H9 (cell line): ENCODE measurements around the gene CENPO. TPM values are rescaled to one million over a fixed set of nuclear protein-coding genes. Genes with fewer than 3 reads are reported as not detected.

Experiments
- DNase-seq: peaks from one replicate; pipeline ENCODE4 v3.0.0-alpha.2; 2017
- H2AFZ ChIP-seq: one replicate; pipeline ENCODE4 v1.6.1; 2013; ENCODE audit warnings: mild to moderate bottlenecking, low read length, control low read depth, moderate library complexity
- H2AK5ac ChIP-seq: 2 replicates; pipeline ENCODE4 v1.6.1; 2013; ENCODE audit warnings: low read length, control low read depth, mixed read lengths; ENCODE audit not compliant: insufficient read length
- H2BK120ac ChIP-seq: one replicate; pipeline ENCODE4 v1.6.1; 2013; ENCODE audit warnings: low read depth, mild to moderate bottlenecking, low read length, control low read depth, inconsistent platforms; ENCODE audit not compliant: poor library complexity, severe bottlenecking
- H2BK12ac ChIP-seq: 2 replicates; pipeline ENCODE4 v1.6.1; 2013; ENCODE audit warnings: low read length, control low read depth, mixed read lengths, low read depth; ENCODE audit not compliant: insufficient read length
- H2BK15ac ChIP-seq: 2 replicates; pipeline ENCODE4 v1.6.1; 2013; ENCODE audit warnings: low read depth, low read length, control low read depth
- H2BK20ac ChIP-seq: one replicate; pipeline ENCODE4 v1.6.1; 2013; ENCODE audit warnings: low read depth, mild to moderate bottlenecking, low read length, control low read depth, inconsistent platforms; ENCODE audit not compliant: poor library complexity, severe bottlenecking
- H2BK5ac ChIP-seq: 2 replicates; pipeline ENCODE4 v1.6.1; 2013; ENCODE audit warnings: low read length, control low read depth, mixed read lengths; ENCODE audit not compliant: insufficient read length
- H3K14ac ChIP-seq: 2 replicates; pipeline ENCODE4 v1.6.1; 2013; ENCODE audit warnings: low read length, control low read depth; ENCODE audit not compliant: insufficient read depth
- H3K18ac ChIP-seq: 2 replicates; pipeline ENCODE4 v1.6.1; 2013; ENCODE audit warnings: low read depth, mild to moderate bottlenecking, mixed read lengths, low read length, control low read depth; ENCODE audit not compliant: insufficient read length
- H3K23ac ChIP-seq: 2 replicates; pipeline ENCODE4 v1.6.1; 2013; ENCODE audit warnings: low read length, control low read depth, mixed read lengths, low read depth; ENCODE audit not compliant: insufficient read length
- H3K23me2 ChIP-seq: 2 replicates; pipeline ENCODE4 v1.6.1; 2013; ENCODE audit warnings: low read depth, mild to moderate bottlenecking, mixed read lengths, low read length, control low read depth; ENCODE audit not compliant: insufficient read length, poor library complexity, severe bottlenecking
- H3K27ac ChIP-seq: 2 replicates; pipeline ENCODE4 v1.5.1; 2013; ENCODE audit warnings: low read length, control low read depth, mixed read lengths, low read depth; ENCODE audit not compliant: insufficient read length
- H3K27me3 ChIP-seq: 2 replicates; pipeline ENCODE4 v1.6.1; 2013; ENCODE audit warnings: low read length, control low read depth, inconsistent platforms; ENCODE audit not compliant: insufficient read depth
- H3K4ac ChIP-seq: 2 replicates; pipeline ENCODE4 v1.6.1; 2013; ENCODE audit warnings: low read depth, mild to moderate bottlenecking, control low read depth, inconsistent platforms, low read length, moderate library complexity
- H3K4me1 ChIP-seq: 2 replicates; pipeline ENCODE4 v1.6.1; 2013; ENCODE audit warnings: low read length, control low read depth, inconsistent platforms; ENCODE audit not compliant: insufficient read depth
- H3K4me2 ChIP-seq: 2 replicates; pipeline ENCODE4 v1.6.1; 2013; ENCODE audit warnings: low read length, control low read depth, mixed read lengths; ENCODE audit not compliant: insufficient read length, insufficient read depth
- H3K56ac ChIP-seq: 2 replicates; pipeline ENCODE4 v1.6.1; 2013; ENCODE audit warnings: low read depth, mild to moderate bottlenecking, mixed read lengths, low read length, control low read depth; ENCODE audit not compliant: insufficient read length
- H3K79me1 ChIP-seq: 2 replicates; pipeline ENCODE4 v1.6.1; 2013; ENCODE audit warnings: low read depth, mild to moderate bottlenecking, moderate library complexity, low read length, control low read depth, inconsistent platforms; ENCODE audit not compliant: insufficient read depth, poor library complexity, severe bottlenecking
- H3K79me2 ChIP-seq: 2 replicates; pipeline ENCODE4 v1.6.1; 2013; ENCODE audit warnings: low read length, control low read depth, inconsistent platforms; ENCODE audit not compliant: insufficient read depth
- H3K9ac ChIP-seq: 2 replicates; pipeline ENCODE4 v1.6.1; 2013; ENCODE audit warnings: low read length, control low read depth, mixed read lengths; ENCODE audit not compliant: insufficient read length; ENCODE audit errors: extremely low read depth
- H3K9me3 ChIP-seq: one replicate; pipeline ENCODE4 v1.6.1; 2013; ENCODE audit warnings: low read depth, low read length, inconsistent platforms; ENCODE audit not compliant: control insufficient read depth
- H3T11ph ChIP-seq: one replicate; pipeline ENCODE4 v1.6.1; 2013; ENCODE audit warnings: mild to moderate bottlenecking, low read length, control low read depth, inconsistent platforms
- H4K20me1 ChIP-seq: one replicate; pipeline ENCODE4 v1.6.1; 2013; ENCODE audit not compliant: control insufficient read depth, insufficient read length, insufficient read depth
- H4K5ac ChIP-seq: 2 replicates; pipeline ENCODE4 v1.6.1; 2013; ENCODE audit warnings: low read depth, mild to moderate bottlenecking, mixed read lengths, low read length, control low read depth; ENCODE audit not compliant: insufficient read length
- H4K8ac ChIP-seq: replicated peaks from 2 replicates; pipeline ENCODE4 v1.6.1; 2013; ENCODE audit warnings: low read length, control low read depth, mixed read lengths, low read depth; ENCODE audit not compliant: insufficient read length
- H4K91ac ChIP-seq: 2 replicates; pipeline ENCODE4 v1.6.1; 2013; ENCODE audit warnings: low read depth, mild to moderate bottlenecking, moderate library complexity, mixed read lengths, low read length, control low read depth; ENCODE audit not compliant: insufficient read length
- H3K27ac Mint-ChIP-seq, 3 experiments: 2 replicates in 2 of 3; 3 replicates in 1 of 3; pipeline ENCODE4 v1.8.0; 2020 to 2021; ENCODE audit warnings: mixed read lengths in 3 of 3, mild to moderate bottlenecking in 1 of 3, moderate library complexity in 1 of 3
- H3K27me3 Mint-ChIP-seq: 2 replicates; pipeline ENCODE4 v1.8.0; 2021; ENCODE audit warnings: low read depth, mild to moderate bottlenecking, moderate library complexity, mixed read lengths
- H3K36me3 Mint-ChIP-seq, 3 experiments: 2 replicates in 2 of 3; 3 replicates in 1 of 3; pipeline ENCODE4 v1.8.0; 2020 to 2021; ENCODE audit warnings: low read depth in 3 of 3, mixed read lengths in 3 of 3; ENCODE audit not compliant: insufficient read depth in 1 of 3
- H3K4me1 Mint-ChIP-seq, 2 experiments: 2 replicates each; pipeline ENCODE4 v1.8.0; 2020; ENCODE audit warnings: mixed read lengths in 2 of 2
- H3K4me3 Mint-ChIP-seq, 2 experiments: 2 replicates in 1 of 2; 3 replicates in 1 of 2; pipeline ENCODE4 v1.8.0; 2020 to 2021; ENCODE audit warnings: mild to moderate bottlenecking in 2 of 2, mixed read lengths in 2 of 2, moderate library complexity in 1 of 2
- H3K9me3 Mint-ChIP-seq, 2 experiments: 2 replicates in 1 of 2; 3 replicates in 1 of 2; pipeline ENCODE4 v1.8.0; 2020; ENCODE audit warnings: mild to moderate bottlenecking in 2 of 2, mixed read lengths in 2 of 2, moderate library complexity in 1 of 2
- WGBS: extraction: QIAGEN DNeasy Blood & Tissue Kit; methylation state at CpG from one replicate; pipeline ENCODE4 v1.1.7; 2013; ENCODE audit warnings: missing lambda C conversion rate, low lambda C conversion rate, mixed read lengths; ENCODE audit not compliant: insufficient read length; ENCODE audit errors: extremely low coverage; 5-methylcytosine and 5-hydroxymethylcytosine counted together
- total RNA-seq: library from RNA; stranded (reverse); gene quantifications from 2 replicates; pipeline ENCODE4 v1.2.1, GENCODE V29; 2021
- TF ChIP-seq, protein P1 (sequence below): fragments of 200-600 bp; sonication (generic); conservative IDR thresholded peaks from 3 replicates; pipeline ENCODE4 v1.8.0; 2021; ENCODE audit warnings: antibody characterized with exemption, mild to moderate bottlenecking

Gene CENPO
- total RNA-seq, 1 experiment from 2014 or later, result 49.5 TPM

DNA sequence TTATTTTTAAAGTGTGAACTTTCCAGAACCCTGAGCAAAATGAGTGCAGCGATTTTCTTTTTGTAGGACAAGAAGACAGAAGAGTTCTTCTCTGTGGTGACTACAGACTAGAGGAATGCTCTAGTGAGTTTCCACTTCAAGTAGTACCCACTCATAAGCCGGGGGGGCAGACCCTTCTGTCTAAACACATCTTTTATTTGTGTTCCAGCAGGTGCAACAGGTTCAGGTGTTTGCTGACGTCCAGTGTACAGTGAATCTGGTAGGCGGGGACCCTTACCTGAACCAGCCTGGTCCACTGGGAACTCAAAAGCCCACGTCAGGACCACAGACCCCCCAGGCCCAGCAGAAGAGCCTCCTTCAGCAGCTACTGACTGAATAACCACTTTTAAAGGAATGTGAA lies 25.2 kb upstream of the CENPO start:
- Histone ChIP-seq H4K8ac (no peak overlapping the region), H4K20me1 (no peaks in the 10 kb centered on the region), H3K4ac (no peak overlapping the region), H2BK12ac (no peak overlapping the region), H4K91ac (no peak overlapping the region), H2BK15ac (no peak overlapping the region), H3K56ac (no peak overlapping the region), H3K23ac (no peak overlapping the region), H3K18ac (no peak overlapping the region), H3K9me3 (no peaks in the 10 kb centered on the region), H2BK5ac (no peak overlapping the region), H3K4me2 (no peak overlapping the region), H2AK5ac (no peak overlapping the region), H3K79me2 (no peaks in the 10 kb centered on the region), H3K23me2 (no peaks in the 10 kb centered on the region), H2AFZ (no peak overlapping the region), H3K9ac (no peak overlapping the region), H3K79me1 (no peaks in the 10 kb centered on the region), H4K5ac (no peak overlapping the region), H3K4me1 (no peaks in the 10 kb centered on the region), H2BK120ac (no peak overlapping the region), H3K27ac (no peak overlapping the region), H2BK20ac (no peak overlapping the region), H3K27me3 (no peaks in the 10 kb centered on the region), H3T11ph (no peak overlapping the region), H3K14ac (no peak overlapping the region)
- Mint-ChIP-seq H3K4me1 (peaks cover 5 to 9% of the 10 kb centered on the region in 2 experiments), H3K27me3 (no peaks in the 10 kb centered on the region; the same call in 1 of the 2 replicates), H3K27ac (no peak overlapping the region), H3K9me3 (peaks cover 0 to 3% of the 10 kb centered on the region in 2 experiments; a peak in 1 of 5 replicates), H3K36me3 (peaks cover 7 to 19% (median 17%) of the 10 kb centered on the region in 3 experiments), H3K4me3 (no peak overlapping the region)
- TF ChIP-seq, protein P1, sequence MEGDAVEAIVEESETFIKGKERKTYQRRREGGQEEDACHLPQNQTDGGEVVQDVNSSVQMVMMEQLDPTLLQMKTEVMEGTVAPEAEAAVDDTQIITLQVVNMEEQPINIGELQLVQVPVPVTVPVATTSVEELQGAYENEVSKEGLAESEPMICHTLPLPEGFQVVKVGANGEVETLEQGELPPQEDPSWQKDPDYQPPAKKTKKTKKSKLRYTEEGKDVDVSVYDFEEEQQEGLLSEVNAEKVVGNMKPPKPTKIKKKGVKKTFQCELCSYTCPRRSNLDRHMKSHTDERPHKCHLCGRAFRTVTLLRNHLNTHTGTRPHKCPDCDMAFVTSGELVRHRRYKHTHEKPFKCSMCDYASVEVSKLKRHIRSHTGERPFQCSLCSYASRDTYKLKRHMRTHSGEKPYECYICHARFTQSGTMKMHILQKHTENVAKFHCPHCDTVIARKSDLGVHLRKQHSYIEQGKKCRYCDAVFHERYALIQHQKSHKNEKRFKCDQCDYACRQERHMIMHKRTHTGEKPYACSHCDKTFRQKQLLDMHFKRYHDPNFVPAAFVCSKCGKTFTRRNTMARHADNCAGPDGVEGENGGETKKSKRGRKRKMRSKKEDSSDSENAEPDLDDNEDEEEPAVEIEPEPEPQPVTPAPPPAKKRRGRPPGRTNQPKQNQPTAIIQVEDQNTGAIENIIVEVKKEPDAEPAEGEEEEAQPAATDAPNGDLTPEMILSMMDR, result no peak
- no CpG with 5 or more reads among the region's 5 CpGs for WGBS
- no peak for DNase-seq
